ENCODE results near the gene STK36.

The STK36 gene

DNA sequence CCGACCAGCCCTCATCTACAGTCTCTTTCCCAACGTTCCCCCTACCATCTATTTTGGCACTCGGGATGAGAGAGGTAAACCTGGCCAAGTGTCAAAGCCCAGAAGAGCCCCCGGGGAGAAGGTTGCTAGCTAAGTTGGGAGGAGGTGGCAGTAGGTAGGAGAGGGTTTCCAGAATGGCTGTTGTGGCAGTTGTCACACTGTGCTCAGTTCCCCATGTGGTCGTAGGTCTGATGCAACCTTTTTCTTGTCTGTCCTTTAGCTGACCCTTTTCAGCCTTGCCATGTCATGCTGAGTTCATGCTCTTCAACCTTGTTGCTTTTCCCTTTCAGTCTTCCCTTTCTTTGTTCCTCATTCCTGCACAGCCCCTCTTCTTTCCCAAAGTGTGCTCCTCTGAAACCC, 73.3 kb downstream of the STK36 start:
- H3K36me3 ChIP-seq = peaks cover 15% of the 10 kb centered on the region
- TF ChIP-seq, protein P1, sequence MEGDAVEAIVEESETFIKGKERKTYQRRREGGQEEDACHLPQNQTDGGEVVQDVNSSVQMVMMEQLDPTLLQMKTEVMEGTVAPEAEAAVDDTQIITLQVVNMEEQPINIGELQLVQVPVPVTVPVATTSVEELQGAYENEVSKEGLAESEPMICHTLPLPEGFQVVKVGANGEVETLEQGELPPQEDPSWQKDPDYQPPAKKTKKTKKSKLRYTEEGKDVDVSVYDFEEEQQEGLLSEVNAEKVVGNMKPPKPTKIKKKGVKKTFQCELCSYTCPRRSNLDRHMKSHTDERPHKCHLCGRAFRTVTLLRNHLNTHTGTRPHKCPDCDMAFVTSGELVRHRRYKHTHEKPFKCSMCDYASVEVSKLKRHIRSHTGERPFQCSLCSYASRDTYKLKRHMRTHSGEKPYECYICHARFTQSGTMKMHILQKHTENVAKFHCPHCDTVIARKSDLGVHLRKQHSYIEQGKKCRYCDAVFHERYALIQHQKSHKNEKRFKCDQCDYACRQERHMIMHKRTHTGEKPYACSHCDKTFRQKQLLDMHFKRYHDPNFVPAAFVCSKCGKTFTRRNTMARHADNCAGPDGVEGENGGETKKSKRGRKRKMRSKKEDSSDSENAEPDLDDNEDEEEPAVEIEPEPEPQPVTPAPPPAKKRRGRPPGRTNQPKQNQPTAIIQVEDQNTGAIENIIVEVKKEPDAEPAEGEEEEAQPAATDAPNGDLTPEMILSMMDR (IDR thresholded peaks at IDR 0.05) = no peak
- peak overlapping the region; percentile 97 for H3K27ac ChIP-seq
- peaks cover 74 to 75% of the 10 kb centered on the region in 2 experiments for H3K4me1 ChIP-seq (ENCODE audit: control insufficient read depth in 1 of 2, insufficient read depth in 1 of 2, low read depth in 1 of 2, low read length in 1 of 2)
- H3K27me3 ChIP-seq = no peaks in the 10 kb centered on the region
- H3K9me3 ChIP-seq = no peaks in the 10 kb centered on the region
- peak overlapping the region; percentile 17 to 50 for H3K4me3 ChIP-seq (ENCODE audit: low read depth in 1 of 2, low read length in 1 of 2)

DNA sequence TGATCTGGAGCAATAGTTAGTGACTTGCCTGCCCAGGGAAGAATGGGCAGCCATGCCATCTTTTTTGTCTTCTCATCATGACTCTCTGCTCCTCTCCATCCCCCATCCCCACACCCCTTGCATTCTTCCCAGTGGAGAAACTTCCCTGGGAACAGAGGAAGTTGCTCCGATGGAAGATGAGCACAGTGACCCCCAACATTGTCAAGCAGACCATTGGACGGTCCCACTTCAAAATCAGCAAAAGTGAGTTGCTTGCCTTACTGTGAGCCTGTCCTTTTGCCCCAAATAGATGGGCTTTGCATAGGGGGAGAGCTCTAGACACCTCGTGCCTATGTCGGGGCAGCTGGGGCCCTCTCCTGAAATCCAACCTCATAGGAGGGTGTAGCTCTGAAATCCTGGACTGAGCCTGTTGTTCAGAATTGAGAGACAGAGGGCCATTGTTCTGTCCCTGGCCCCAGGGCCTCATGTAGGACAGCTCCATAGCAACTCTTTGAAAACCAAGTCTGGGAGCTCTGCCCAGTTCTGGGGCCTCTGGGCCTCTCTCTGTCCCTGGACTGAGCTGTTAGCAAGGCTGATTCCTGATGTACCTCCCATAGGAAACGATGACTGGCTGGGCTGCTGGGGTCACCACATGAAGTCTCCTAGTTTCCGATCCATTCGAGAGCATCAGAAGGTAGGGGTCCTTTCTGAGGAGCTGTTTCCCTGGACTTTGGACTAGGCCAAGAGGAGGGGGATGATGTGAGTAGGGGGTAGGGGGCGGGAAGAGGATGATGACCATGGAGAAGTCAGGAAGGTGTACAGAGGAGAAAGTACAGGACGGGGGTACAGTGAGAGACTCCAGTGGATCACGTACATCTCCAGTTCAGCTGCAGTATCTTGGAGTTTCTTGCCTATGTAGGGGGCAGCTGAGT, 73.9 kb downstream of the STK36 start:
- peaks cover 16% of the 10 kb centered on the region for H3K36me3 ChIP-seq
- TF ChIP-seq, protein P1 (IDR thresholded peaks at IDR 0.05) = no peak
- no peaks in the 10 kb centered on the region for H3K9me3 ChIP-seq
- peak overlapping the region; percentile 17 to 50 for H3K4me3 ChIP-seq (ENCODE audit: low read depth in 1 of 2, low read length in 1 of 2)
- H3K27me3 ChIP-seq = no peaks in the 10 kb centered on the region
- H3K4me1 ChIP-seq (ENCODE audit: control insufficient read depth in 1 of 2, insufficient read depth in 1 of 2, low read depth in 1 of 2, low read length in 1 of 2) = peaks cover 74 to 77% of the 10 kb centered on the region in 2 experiments
- peak overlapping the region; percentile 97 for H3K27ac ChIP-seq

DNA sequence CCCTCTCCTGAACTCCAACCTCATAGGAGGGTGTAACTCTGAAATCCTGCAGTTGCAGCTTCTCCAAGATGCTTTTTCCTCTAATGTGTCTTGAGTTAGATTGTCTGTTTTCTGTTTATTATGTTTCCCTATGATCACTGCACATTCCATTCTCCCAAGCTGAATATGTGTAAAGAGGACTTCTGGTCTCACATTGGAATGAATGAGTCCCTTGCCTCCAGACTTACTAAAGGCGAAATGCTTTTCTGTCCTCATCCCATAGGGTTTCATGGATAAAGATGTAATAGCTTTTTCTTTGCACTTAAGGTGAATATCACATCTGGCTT, 74.5 kb downstream of the STK36 start:
- Histone ChIP-seq H3K9me3 (no peaks in the 10 kb centered on the region), H3K27ac (peak overlapping the region; percentile 97), H3K36me3 (peaks cover 19% of the 10 kb centered on the region), H3K4me1 (ENCODE audit: control insufficient read depth in 1 of 2, insufficient read depth in 1 of 2, low read depth in 1 of 2, low read length in 1 of 2) (peaks cover 74 to 77% of the 10 kb centered on the region in 2 experiments), H3K4me3 (ENCODE audit: low read depth in 1 of 2, low read length in 1 of 2) (peak overlapping the region in 1 of 2 experiments; percentile 10), H3K27me3 (no peaks in the 10 kb centered on the region)
- TF ChIP-seq, protein P1 (IDR thresholded peaks at IDR 0.05) = no peak

DNA sequence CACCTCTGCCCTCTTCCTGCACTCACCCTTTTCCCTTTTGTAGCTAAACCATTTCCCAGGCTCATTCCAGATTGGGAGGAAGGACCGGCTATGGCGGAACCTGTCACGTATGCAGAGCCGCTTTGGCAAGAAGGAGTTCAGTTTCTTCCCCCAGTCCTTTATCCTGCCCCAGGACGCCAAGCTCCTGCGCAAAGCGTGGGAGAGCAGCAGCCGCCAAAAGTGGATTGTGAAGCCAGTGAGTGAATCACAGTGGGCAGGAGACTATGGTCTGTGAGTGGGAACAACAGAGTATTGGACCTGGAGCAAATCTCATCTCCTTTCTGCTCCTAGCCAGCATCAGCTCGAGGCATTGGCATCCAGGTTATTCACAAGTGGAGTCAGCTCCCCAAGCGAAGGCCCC, 75.1 kb downstream of the STK36 start:
- Histone ChIP-seq H3K27ac (peak overlapping the region; percentile 97), H3K27me3 (no peaks in the 10 kb centered on the region), H3K4me1 (ENCODE audit: control insufficient read depth in 1 of 2, insufficient read depth in 1 of 2, low read depth in 1 of 2, low read length in 1 of 2) (peaks cover 70 to 74% of the 10 kb centered on the region in 2 experiments), H3K4me3 (ENCODE audit: low read depth in 1 of 2, low read length in 1 of 2) (no peak overlapping the region), H3K36me3 (peaks cover 20% of the 10 kb centered on the region), H3K9me3 (no peaks in the 10 kb centered on the region)
- TF ChIP-seq, protein P1 (IDR thresholded peaks at IDR 0.05) = no peak

GRCh38 chr2:218748741-218749441, 77.0 kb downstream of the STK36 start:
- H3K9me3 ChIP-seq = no peaks in the 10 kb centered on the region
- no peak overlapping the region for H3K4me3 ChIP-seq (ENCODE audit: low read depth in 1 of 2, low read length in 1 of 2)
- TF ChIP-seq, protein P1 (IDR thresholded peaks at IDR 0.05) = no peak
- H3K27ac ChIP-seq = peak overlapping the region; percentile 65
- H3K36me3 ChIP-seq = peaks cover 38% of the 10 kb centered on the region
- peaks cover 51 to 55% of the 10 kb centered on the region in 2 experiments for H3K4me1 ChIP-seq (ENCODE audit: control insufficient read depth in 1 of 2, insufficient read depth in 1 of 2, low read depth in 1 of 2, low read length in 1 of 2)
- H3K27me3 ChIP-seq = no peaks in the 10 kb centered on the region

All from neutrophil (primary cell).